Endothelial cell (in vitro differentiated cells): ENCODE results near the gene SPDYA. TPM values are rescaled to one million over a fixed set of nuclear protein-coding genes. Genes with fewer than 3 reads are reported as not detected.

Experiments used
- DNase-seq: peaks from one replicate; pipeline ENCODE4 v3.0.0; 2021; ENCODE audit warnings: low spot score
- H3K27ac Mint-ChIP-seq: one replicate; pipeline ENCODE4 v1.8.0; 2021; ENCODE audit warnings: mixed read lengths, inconsistent platforms; ENCODE audit not compliant: unreplicated experiment
- H3K27me3 Mint-ChIP-seq: one replicate; pipeline ENCODE4 v1.8.0; 2021; ENCODE audit warnings: mild to moderate bottlenecking, moderate library complexity, mixed read lengths, inconsistent platforms; ENCODE audit not compliant: unreplicated experiment
- H3K36me3 Mint-ChIP-seq: one replicate; pipeline ENCODE4 v1.8.0; 2021; ENCODE audit warnings: mild to moderate bottlenecking, low read depth, mixed read lengths, inconsistent platforms; ENCODE audit not compliant: unreplicated experiment
- H3K4me1 Mint-ChIP-seq: one replicate; pipeline ENCODE4 v1.8.0; 2021; ENCODE audit warnings: mild to moderate bottlenecking, mixed read lengths, inconsistent platforms; ENCODE audit not compliant: unreplicated experiment
- H3K4me3 Mint-ChIP-seq: one replicate; pipeline ENCODE4 v1.8.0; 2021; ENCODE audit warnings: mild to moderate bottlenecking, mixed read lengths, inconsistent platforms; ENCODE audit not compliant: unreplicated experiment
- H3K9me3 Mint-ChIP-seq: one replicate; pipeline ENCODE4 v1.8.0; 2021; ENCODE audit warnings: mixed read lengths, inconsistent platforms; ENCODE audit not compliant: unreplicated experiment
- CTCF ChIP-seq: fragments of 200-600 bp; sonication (generic); IDR thresholded peaks from one replicate; pipeline ENCODE4 v1.5.0; 2021; ENCODE audit warnings: antibody characterized with exemption; ENCODE audit not compliant: unreplicated experiment
- total RNA-seq: library from RNA; stranded (reverse); fragmentation: NEBNext Ultra II Directional; extraction: Animal tissue kit (Norgen Biotek cat#: 25700); gene quantifications from one replicate; pipeline ENCODE4 v1.2.1, GENCODE V29; 2021; ENCODE audit not compliant: unreplicated experiment

Gene SPDYA
- total RNA-seq, 1 donor from 2014 or later, result 0.33 TPM

GRCh38 chr2:28835781-28836180 is 25.1 kb downstream of the SPDYA start:
- no peak for DNase-seq
- no peak for TF ChIP-seq CTCF
- no peaks in the 10 kb centered on the region for H3K27me3 Mint-ChIP-seq
- H3K36me3 Mint-ChIP-seq, result no peaks in the 10 kb centered on the region
- no peaks in the 10 kb centered on the region for H3K9me3 Mint-ChIP-seq
- H3K27ac Mint-ChIP-seq, result no peak overlapping the region
- no peaks in the 10 kb centered on the region for H3K4me1 Mint-ChIP-seq
- no peak overlapping the region for H3K4me3 Mint-ChIP-seq

GRCh38 chr2:28838971-28839370 is 28.3 kb downstream of the SPDYA start:
- H3K27ac Mint-ChIP-seq, result no peak overlapping the region
- no peaks in the 10 kb centered on the region for H3K9me3 Mint-ChIP-seq
- no peaks in the 10 kb centered on the region for H3K4me1 Mint-ChIP-seq
- H3K27me3 Mint-ChIP-seq, result no peaks in the 10 kb centered on the region
- no peak for TF ChIP-seq CTCF
- H3K4me3 Mint-ChIP-seq, result no peak overlapping the region
- no peak for DNase-seq
- H3K36me3 Mint-ChIP-seq, result no peaks in the 10 kb centered on the region

GRCh38 chr2:28842042-28842441 is 31.4 kb downstream of the SPDYA start:
- H3K4me3 Mint-ChIP-seq, result no peak overlapping the region
- H3K27ac Mint-ChIP-seq, result no peak overlapping the region

GRCh38 chr2:28855193-28855592 is 44.6 kb downstream of the SPDYA start:
- Mint-ChIP-seq H3K4me3 (no peak overlapping the region), H3K27ac (no peak overlapping the region), H3K4me1 (no peaks in the 10 kb centered on the region), H3K36me3 (peaks cover under 1% of the 10 kb centered on the region), H3K9me3 (no peaks in the 10 kb centered on the region), H3K27me3 (no peaks in the 10 kb centered on the region)
- TF ChIP-seq CTCF, result no peak
- no peak for DNase-seq

More at GRCh38 chr2:28842042-28842441, 31.4 kb downstream of the SPDYA start:
- H3K4me1 Mint-ChIP-seq, result no peaks in the 10 kb centered on the region
- H3K36me3 Mint-ChIP-seq, result peaks cover 4% of the 10 kb centered on the region
- DNase-seq, result no peak
- TF ChIP-seq CTCF, result no peak
- peaks cover 1% of the 10 kb centered on the region for H3K27me3 Mint-ChIP-seq
- H3K9me3 Mint-ChIP-seq, result no peaks in the 10 kb centered on the region

- Mint-ChIP-seq H3K4me1 (no peaks in the 10 kb centered on the region), H3K9me3 (no peaks in the 10 kb centered on the region), H3K36me3 (peaks cover 6% of the 10 kb centered on the region), H3K27me3 (no peaks in the 10 kb centered on the region), H3K27ac (no peak overlapping the region), H3K4me3 (no peak overlapping the region)
- no peak for DNase-seq
- TF ChIP-seq CTCF, result no peak
Observed at GRCh38 chr2:28855977-28856376, 45.3 kb downstream of the SPDYA start.
